GM12878 (cell line): ENCODE results near the gene COMMD6. TPM values are rescaled to one million over a fixed set of nuclear protein-coding genes. Genes with fewer than 3 reads are reported as not detected.

ENCODE experiments used
- ATAC-seq: fragments of 200-7000 bp; cut with Tn5 transposase; 3 replicates; pipeline ENCODE4 v1.9.1; 2020; ENCODE audit warnings: mild to moderate bottlenecking, moderate library complexity
- Bru-seq: library from RNA; stranded (reverse); fragments of 400-500 nt; gene quantifications from one replicate; lab custom pipeline; 2021; lab: Mats Ljungman, UMichigan
- BruChase-seq, 2 experiments: library from RNA; stranded (reverse); fragments of 400-500 nt; gene quantifications; one replicate each; lab custom pipeline; 2021; lab: Mats Ljungman, UMichigan
- BruUV-seq: library from RNA; stranded (reverse); fragments of 400-500 nt; replicated peaks from 2 replicates; lab custom pipeline; 2021; lab: Mats Ljungman, UMichigan
- CTCF ChIA-PET: fragments of 300-600 bp; sonication (Branson Sonifier 250); formaldehyde crosslinking; extraction: SDS; loops from one replicate; lab custom pipeline; 2021; ENCODE audit warnings: inconsistent platforms; lab: Yijun Ruan, JAX
- POLR2A ChIA-PET: fragments of 350-600 bp; formaldehyde crosslinking; extraction: SDS; loops from one replicate; lab custom pipeline; 2021; ENCODE audit warnings: inconsistent platforms; lab: Charles Lee
- RAD21 ChIA-PET: fragments of 300-600 bp; sonication (Branson Sonifier 250); formaldehyde crosslinking; loops from one replicate; lab custom pipeline; 2023; ENCODE audit warnings: antibody characterized with exemption; ENCODE audit not compliant: unreplicated experiment; lab: Charles Lee
- SMC1A ChIA-PET: fragments of 300-600 bp; sonication (Branson Sonifier 250); formaldehyde crosslinking; loops from one replicate; lab custom pipeline; 2023; ENCODE audit not compliant: unreplicated experiment, uncharacterized antibody; lab: Charles Lee
- DNase-seq: peaks from one replicate; pipeline ENCODE4 v3.0.0-alpha.2; 2011; ENCODE audit warnings: low read depth, low spot score
- FAIRE-seq: peaks from 3 replicates; lab custom pipeline; 2011; peaks lifted over from hg19 to GRCh38; lab: Jason Lieb, UNC
- H2AFZ ChIP-seq: 2 replicates; pipeline ENCODE4 v1.6.0; 2011; ENCODE audit warnings: low read depth, low read length, control low read depth; ENCODE audit not compliant: control insufficient read depth
- H3K27ac ChIP-seq: 2 replicates; pipeline ENCODE4 v1.5.1; 2011; ENCODE audit warnings: control low read depth; ENCODE audit not compliant: control insufficient read depth, insufficient read depth
- H3K27me3 ChIP-seq, 2 experiments: replicated peaks in 1 of 2; 2 replicates each; pipeline versions ENCODE4 v1.6.0 to v1.6.1; 2011; ENCODE audit warnings: low read length in 1 of 2; ENCODE audit not compliant: control insufficient read depth in 2 of 2, insufficient read depth in 2 of 2
- H3K36me3 ChIP-seq, 2 experiments: 2 replicates each; pipeline ENCODE4 v1.5.1; 2011; ENCODE audit warnings: low read length in 1 of 2; ENCODE audit not compliant: control insufficient read depth in 2 of 2, insufficient read depth in 2 of 2
- H3K4me1 ChIP-seq: 2 replicates; pipeline ENCODE4 v1.6.1; 2011; ENCODE audit warnings: mild to moderate bottlenecking, low read length, moderate library complexity, mixed read lengths; ENCODE audit not compliant: control insufficient read depth, insufficient read depth
- H3K4me2 ChIP-seq: 2 replicates; pipeline ENCODE4 v1.6.0; 2011; ENCODE audit warnings: control low read depth; ENCODE audit not compliant: control insufficient read depth, insufficient read depth
- H3K4me3 ChIP-seq: fragments of 200-600 bp; sonication (generic); 2 replicates; pipeline ENCODE4 v1.5.1; 2016
- H3K79me2 ChIP-seq: 2 replicates; pipeline ENCODE4 v1.6.0; 2011; ENCODE audit warnings: low read length; ENCODE audit not compliant: control insufficient read depth, insufficient read depth
- H3K9ac ChIP-seq: 2 replicates; pipeline ENCODE4 v1.8.0; 2011; ENCODE audit warnings: low read length, control low read depth, mixed read lengths; ENCODE audit not compliant: control insufficient read depth, insufficient read depth
- H3K9me3 ChIP-seq: replicated peaks from 3 replicates; pipeline ENCODE4 v1.5.1; 2011; ENCODE audit warnings: mild to moderate bottlenecking, low read length; ENCODE audit not compliant: control insufficient read depth, insufficient read depth
- H4K20me1 ChIP-seq: 2 replicates; pipeline ENCODE4 v1.6.0; 2011; ENCODE audit not compliant: control insufficient read depth, insufficient read depth
- EGR1 ChIP-seq, 2 experiments: IDR thresholded peaks; 1 replicate in 1 of 2; 2 replicates in 1 of 2; pipeline ENCODE4 v1.6.1; 2011 to 2012; ENCODE audit warnings: low read depth in 2 of 2, low read length in 2 of 2, borderline replicate concordance in 1 of 2, mild to moderate bottlenecking in 1 of 2, moderate library complexity in 1 of 2
- HDGF ChIP-seq: fragments of 450-650 bp; IDR thresholded peaks from 2 replicates; pipeline ENCODE4 v1.6.1; 2016; ENCODE audit warnings: antibody characterized with exemption
- NFXL1 ChIP-seq: fragments of 450-650 bp; IDR thresholded peaks from 2 replicates; pipeline ENCODE4 v1.6.1; 2017; ENCODE audit warnings: antibody characterized with exemption, mild to moderate bottlenecking, borderline replicate concordance
- NFYA ChIP-seq: IDR thresholded peaks from 2 replicates; pipeline ENCODE4 v1.6.1; 2011; ENCODE audit warnings: low read depth, mild to moderate bottlenecking, low read length, improper control_type of control experiment, borderline replicate concordance
- PAX5 ChIP-seq: IDR thresholded peaks from 2 replicates; pipeline ENCODE4 v1.6.1; 2011; ENCODE audit warnings: low read depth, low read length, borderline replicate concordance
- POLR2AphosphoS2 ChIP-seq: IDR thresholded peaks from 2 replicates; pipeline ENCODE4 v1.6.1; 2011; ENCODE audit warnings: low read depth, mild to moderate bottlenecking, low read length, improper control_type of control experiment, moderate library complexity
- SMARCA5 ChIP-seq: fragments of 450-650 bp; IDR thresholded peaks from 2 replicates; pipeline ENCODE4 v1.6.1; 2017; ENCODE audit warnings: mild to moderate bottlenecking
- TAF1 ChIP-seq: IDR thresholded peaks from 2 replicates; pipeline ENCODE4 v1.6.1; 2011; ENCODE audit warnings: mild to moderate bottlenecking, low read depth, low read length, borderline replicate concordance
- ZBED1 ChIP-seq: IDR thresholded peaks from 2 replicates; pipeline ENCODE4 v1.6.1; 2016; ENCODE audit warnings: borderline replicate concordance
- ZNF384 ChIP-seq: IDR thresholded peaks from 2 replicates; pipeline ENCODE4 v1.6.1; 2012; ENCODE audit warnings: low read depth, mild to moderate bottlenecking, low read length, improper control_type of control experiment, borderline replicate concordance
- WGBS: methylation state at CpG from one replicate; pipeline ENCODE4 v1.1.6; 2016; ENCODE audit warnings: low lambda C conversion rate; ENCODE audit not compliant: insufficient replicate concordance, insufficient coverage; ENCODE audit errors: missing lambda C conversion rate; 5-methylcytosine and 5-hydroxymethylcytosine counted together
- in situ Hi-C: fragments of 300-500 bp; cut with MboI; formaldehyde crosslinking; loops from 9 replicates; pipeline ENCODE4 v1.14.3; 2018; ENCODE audit warnings: mixed read lengths
- intact Hi-C: fragments of 100-400 bp; cut with micrococcal nuclease; formaldehyde crosslinking; loops from one replicate; pipeline ENCODE4 v1.14.2; 2022; ENCODE audit not compliant: unreplicated experiment
- long read RNA-seq, 2 experiments: library from polyadenylated mRNA; unstranded; transcript quantifications; one replicate each; pipeline ENCODE4 v2.0.0, GENCODE V29; 2019 to 2020
- polyA minus RNA-seq, 3 experiments: library from RNA; depleted of rRNA, polyadenylated mRNA; stranded (reverse); fragments of >200 nt; gene quantifications; 2 replicates each; pipeline ENCODE4 v1.2.3, GENCODE V29; 2011
- polyA plus RNA-seq, 11 experiments: library from polyadenylated mRNA; depleted of rRNA in 4 of 11; unstranded in 6 of 11; stranded (reverse) in 5 of 11; fragments of >200 nt; fragmentation: Nextera tagmentation in 4 of 11; fragmentation: Illumina TruSeq in 1 of 11; extraction: Ambion mirVana in 4 of 11; extraction: Trizol in 1 of 11; gene quantifications; 1 replicate in 1 of 11; 2 replicates in 10 of 11; pipeline versions ENCODE4 v1.2.1 to v1.2.3, GENCODE V29; 2011 to 2016; ENCODE audit warnings: inconsistent platforms in 2 of 11, missing spikeins in 2 of 11, low read depth in 1 of 11
- total RNA-seq, 4 experiments: library from RNA; depleted of rRNA in 3 of 4; stranded (reverse); fragments of >200 nt in 3 of 4; fragmentation: Illumina TruSeq in 1 of 4; extraction: Trizol in 1 of 4; gene quantifications; 2 replicates each; pipeline versions ENCODE4 v1.2.1 to v1.2.3, GENCODE V29; 2013 to 2021
- TF ChIP-seq, protein P1 (sequence below): IDR thresholded peaks from 2 replicates; pipeline ENCODE4 v1.6.1; 2011; ENCODE audit warnings: low read depth, mild to moderate bottlenecking, low read length, moderate library complexity, borderline replicate concordance; ENCODE audit errors: extremely low read depth
- TF ChIP-seq, protein P2 (sequence below): fragments of 450-650 bp; IDR thresholded peaks from 2 replicates; pipeline ENCODE4 v1.6.1; 2017; ENCODE audit warnings: mild to moderate bottlenecking, moderate library complexity

Gene COMMD6
- total RNA-seq (2013; cell fraction: nucleolus; rRNA removed) = 13.5 and 16.2 TPM in 2 replicates
- total RNA-seq (2014; rRNA removed) (133 and 169 TPM in 2 replicates), total RNA-seq (2014; rRNA removed; fragmentation: Illumina TruSeq; extraction: Trizol) (197 and 220 TPM in 2 replicates), total RNA-seq (2021) (142 and 145 TPM in 2 replicates), polyA plus RNA-seq (2011; rRNA removed) (344 and 345 TPM in 2 replicates), polyA plus RNA-seq (2014; fragmentation: Illumina TruSeq; extraction: Trizol) (145 and 158 TPM in 2 replicates), polyA plus RNA-seq (2014; fragmentation: Nextera tagmentation; extraction: Ambion mirVana) (100 to 1,000 TPM; 473 to 509 TPM), polyA plus RNA-seq (2014; rRNA removed) (127 and 146 TPM in 2 replicates), polyA plus RNA-seq (2016; fragmentation: Nextera tagmentation; extraction: Ambion mirVana) (100 to 1,000 TPM; 297 to 312 TPM), polyA minus RNA-seq (2011; rRNA and poly(A)+ RNA removed) (6.3 and 21.4 TPM in 2 replicates), Bru-seq, nascent RNA (percentile 81 among the genes with signal in this experiment), BruChase-seq, experiment 1, labeled RNA remaining after a 6-hour chase (percentile 69 among the genes with signal in this experiment), BruChase-seq, experiment 2, labeled RNA remaining after a 2-hour chase (percentile 69 among the genes with signal in this experiment)
- polyA plus RNA-seq (2011; ENCODE audit: low read depth) = 323 TPM
- 50.2 and 52.3 TPM in 2 replicates for polyA plus RNA-seq (2011; cell fraction: cytosol; rRNA removed)
- polyA plus RNA-seq (2011; cell fraction: nucleus; rRNA removed) = 30.0 and 41.2 TPM in 2 replicates
- polyA plus RNA-seq (2012) = 311 and 399 TPM in 2 replicates
- 7.4 and 11.6 TPM in 2 replicates for polyA minus RNA-seq (2011; cell fraction: cytosol; rRNA and poly(A)+ RNA removed)
- polyA minus RNA-seq (2011; cell fraction: nucleus; rRNA and poly(A)+ RNA removed) = 6.6 and 9.7 TPM in 2 replicates
- long read RNA-seq, experiment 1, partial matches to known transcripts = 0 of 2 reads
- long read RNA-seq, experiment 1, other reads (novel, unspliced or antisense) = 0 of 2 reads
- long read RNA-seq, experiment 2, partial matches to known transcripts = 5 of 14 reads
- long read RNA-seq, experiment 2, other reads (novel, unspliced or antisense) = 8 of 14 reads

DNA sequence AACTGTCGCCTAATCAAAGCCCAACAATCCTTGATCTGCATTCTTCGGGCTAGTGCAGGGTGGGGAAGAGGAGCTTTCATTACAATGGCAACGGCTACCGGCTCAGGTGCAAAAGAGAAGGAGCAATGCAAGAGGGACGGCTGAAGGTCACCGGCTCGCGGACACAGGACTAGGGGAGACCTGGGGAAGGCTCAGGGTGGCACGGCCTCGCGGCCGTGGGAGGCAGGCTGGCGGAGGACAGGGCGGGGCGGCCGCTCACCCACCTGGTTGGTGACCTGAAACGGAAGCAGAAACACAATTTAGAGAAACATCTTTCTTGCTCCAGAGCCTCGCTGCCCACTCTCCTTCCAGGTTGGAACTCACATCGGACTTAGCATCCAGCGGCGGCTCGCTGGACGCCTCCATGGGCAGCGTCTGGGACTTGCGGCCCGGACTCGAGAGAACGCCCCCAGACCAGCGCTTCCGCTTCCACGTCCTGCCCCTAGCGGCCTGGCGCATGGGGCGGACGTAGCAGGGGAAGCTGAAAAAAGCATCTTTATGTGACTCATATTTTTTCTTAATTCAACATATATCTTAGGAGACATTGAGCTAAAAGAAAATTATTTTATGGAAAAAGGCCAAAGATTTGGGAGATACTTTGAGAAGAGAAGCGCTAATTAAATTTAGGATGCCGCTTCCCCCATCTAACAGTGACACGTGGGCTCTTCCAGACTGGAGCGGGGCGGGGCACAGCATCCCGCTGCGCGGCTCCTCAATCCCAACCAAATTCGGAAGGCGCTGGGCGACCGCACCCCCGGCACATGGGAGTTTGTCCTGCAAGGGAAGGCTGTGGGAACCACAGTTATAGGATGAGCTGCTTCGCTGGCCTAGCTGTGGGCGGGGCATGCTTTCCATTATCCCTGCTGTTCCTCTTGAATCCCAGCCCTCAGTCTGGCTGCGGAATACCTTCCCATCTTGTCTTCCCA is at the start of gene COMMD6:
Gene COMMD6, minus strand, starts transcription at position 441 of the 965 bp plus-strand sequence. Its CDS starts 36 bp downstream, at position 405.
- intact Hi-C loops (loop anchor here (2.0 kb wide), 1 partner anchor 59 kb away; no protein-coding TSS in a partner anchor), in situ Hi-C loops (no loop called here)
- peak within 1 kb of the TSS; percentile 83 for H3K4me2 ChIP-seq
- DNase-seq (peak; percentile 42), FAIRE-seq (no peak), ATAC-seq (peak; percentile 97)
- H3K27me3 ChIP-seq = no peaks in the 10 kb centered on the region
- peak within 1 kb of the TSS; percentile 77 for H3K9ac ChIP-seq
- ChIA-PET POLR2A (interaction anchor here (0.5 to 1.2 kb wide), 4 partner anchors 11 to 54 kb away, joined by 3 to 7 read pairs (median 3); no protein-coding TSS in a partner anchor), RAD21 (interaction anchor here (1.0 to 1.9 kb wide), 4 partner anchors 13 to 167 kb away, joined by 3 to 5 read pairs (median 3); no protein-coding TSS in a partner anchor), CTCF (interaction anchor here (0.6 to 2.2 kb wide), 7 partner anchors 8 to 171 kb away, joined by 4 to 6 read pairs (median 4); partner anchors contain the start of genes TBC1D4 and UCHL3), SMC1A (interaction anchor here (0.6 to 2.3 kb wide), 9 partner anchors 12 to 162 kb away, joined by 3 to 6 read pairs (median 3); no protein-coding TSS in a partner anchor)
- peaks cover 3% of the 10 kb centered on the region; the same call in 1 of the 2 replicates for H4K20me1 ChIP-seq
- peak within 1 kb of the TSS; percentile 89 for H2AFZ ChIP-seq
- H3K9me3 ChIP-seq = no peaks in the 10 kb centered on the region; the same call in 2 of the 3 replicates
- peak within 1 kb of the TSS; percentile 28 for H3K27ac ChIP-seq
- peak within 1 kb of the TSS; percentile 96 for H3K4me3 ChIP-seq
- H3K36me3 ChIP-seq = peaks cover 0 to 7% of the 10 kb centered on the region in 2 experiments; a peak in 3 of 4 replicates
- TSS peak; percentile 82 for BruUV-seq
- 2% methylated on average over 51 of the region's 51 CpGs for WGBS
- peaks cover 16% of the 10 kb centered on the region for H3K79me2 ChIP-seq
- peaks cover 5% of the 10 kb centered on the region; the same call in 1 of the 2 replicates for H3K4me1 ChIP-seq
- TF ChIP-seq POLR2AphosphoS2 (peak; percentile 93), HDGF (peak; percentile 53; the same call in 1 of the 2 replicates), EGR1 (IDR thresholded peaks at IDR 0.05; ENCODE audit: borderline replicate concordance in 1 of 2, low read depth in 2 of 2, low read length in 2 of 2) (peak in 1 of 2 experiments; percentile 84; a peak in 2 of 3 replicates), SMARCA5 (0 out of 2 replicates have a peak, but pooled peaks have one; percentile 10), NFYA (no peak), PAX5 (peak; percentile 15; the same call in 1 of the 2 replicates), ZNF384 (no peak), TAF1 (peak; percentile 79; the same call in 1 of the 2 replicates), NFXL1 (no peak), ZBED1 (peak; percentile 47; the same call in 1 of the 2 replicates)
- TF ChIP-seq, protein P1, sequence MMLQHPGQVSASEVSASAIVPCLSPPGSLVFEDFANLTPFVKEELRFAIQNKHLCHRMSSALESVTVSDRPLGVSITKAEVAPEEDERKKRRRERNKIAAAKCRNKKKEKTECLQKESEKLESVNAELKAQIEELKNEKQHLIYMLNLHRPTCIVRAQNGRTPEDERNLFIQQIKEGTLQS = no peak
- TF ChIP-seq, protein P2, sequence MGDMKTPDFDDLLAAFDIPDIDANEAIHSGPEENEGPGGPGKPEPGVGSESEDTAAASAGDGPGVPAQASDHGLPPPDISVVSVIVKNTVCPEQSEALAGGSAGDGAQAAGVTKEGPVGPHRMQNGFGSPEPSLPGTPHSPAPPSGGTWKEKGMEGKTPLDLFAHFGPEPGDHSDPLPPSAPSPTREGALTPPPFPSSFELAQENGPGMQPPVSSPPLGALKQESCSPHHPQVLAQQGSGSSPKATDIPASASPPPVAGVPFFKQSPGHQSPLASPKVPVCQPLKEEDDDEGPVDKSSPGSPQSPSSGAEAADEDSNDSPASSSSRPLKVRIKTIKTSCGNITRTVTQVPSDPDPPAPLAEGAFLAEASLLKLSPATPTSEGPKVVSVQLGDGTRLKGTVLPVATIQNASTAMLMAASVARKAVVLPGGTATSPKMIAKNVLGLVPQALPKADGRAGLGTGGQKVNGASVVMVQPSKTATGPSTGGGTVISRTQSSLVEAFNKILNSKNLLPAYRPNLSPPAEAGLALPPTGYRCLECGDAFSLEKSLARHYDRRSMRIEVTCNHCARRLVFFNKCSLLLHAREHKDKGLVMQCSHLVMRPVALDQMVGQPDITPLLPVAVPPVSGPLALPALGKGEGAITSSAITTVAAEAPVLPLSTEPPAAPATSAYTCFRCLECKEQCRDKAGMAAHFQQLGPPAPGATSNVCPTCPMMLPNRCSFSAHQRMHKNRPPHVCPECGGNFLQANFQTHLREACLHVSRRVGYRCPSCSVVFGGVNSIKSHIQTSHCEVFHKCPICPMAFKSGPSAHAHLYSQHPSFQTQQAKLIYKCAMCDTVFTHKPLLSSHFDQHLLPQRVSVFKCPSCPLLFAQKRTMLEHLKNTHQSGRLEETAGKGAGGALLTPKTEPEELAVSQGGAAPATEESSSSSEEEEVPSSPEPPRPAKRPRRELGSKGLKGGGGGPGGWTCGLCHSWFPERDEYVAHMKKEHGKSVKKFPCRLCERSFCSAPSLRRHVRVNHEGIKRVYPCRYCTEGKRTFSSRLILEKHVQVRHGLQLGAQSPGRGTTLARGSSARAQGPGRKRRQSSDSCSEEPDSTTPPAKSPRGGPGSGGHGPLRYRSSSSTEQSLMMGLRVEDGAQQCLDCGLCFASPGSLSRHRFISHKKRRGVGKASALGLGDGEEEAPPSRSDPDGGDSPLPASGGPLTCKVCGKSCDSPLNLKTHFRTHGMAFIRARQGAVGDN = 0 out of 2 replicates have a peak, but pooled peaks have one; percentile 22
